ENCODE measurements around the gene FGF21. TPM values are rescaled to one million over a fixed set of nuclear protein-coding genes. Genes with fewer than 3 reads are reported as not detected.

Gene FGF21
- total RNA-seq, 2 experiments from 2014 or later = not detected

DNA sequence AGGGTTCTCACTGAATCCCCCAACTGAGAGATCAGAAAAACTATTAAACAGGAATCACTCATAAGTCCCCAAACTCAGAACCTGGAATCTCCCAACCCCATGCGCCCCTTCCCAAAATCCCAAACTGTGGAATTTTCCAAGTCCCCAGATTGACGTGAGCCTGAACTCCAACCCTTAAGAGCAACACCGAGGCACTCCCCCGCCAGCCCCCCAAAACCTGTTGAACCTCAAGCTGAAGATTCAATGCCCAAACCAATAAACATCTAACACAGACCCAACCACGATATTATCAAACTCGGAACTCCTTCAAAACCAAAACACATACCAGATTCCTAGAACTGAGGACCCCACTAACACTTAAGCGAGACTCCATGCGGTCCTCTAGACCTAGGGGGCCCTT is 9.2 kb upstream of the FGF21 start:
- H3K27me3 ChIP-seq (ENCODE audit: control insufficient read depth in 1 of 2, insufficient read depth in 2 of 2, low read length in 2 of 2) = peaks cover 12 to 15% of the 10 kb centered on the region in 2 experiments

DNA sequence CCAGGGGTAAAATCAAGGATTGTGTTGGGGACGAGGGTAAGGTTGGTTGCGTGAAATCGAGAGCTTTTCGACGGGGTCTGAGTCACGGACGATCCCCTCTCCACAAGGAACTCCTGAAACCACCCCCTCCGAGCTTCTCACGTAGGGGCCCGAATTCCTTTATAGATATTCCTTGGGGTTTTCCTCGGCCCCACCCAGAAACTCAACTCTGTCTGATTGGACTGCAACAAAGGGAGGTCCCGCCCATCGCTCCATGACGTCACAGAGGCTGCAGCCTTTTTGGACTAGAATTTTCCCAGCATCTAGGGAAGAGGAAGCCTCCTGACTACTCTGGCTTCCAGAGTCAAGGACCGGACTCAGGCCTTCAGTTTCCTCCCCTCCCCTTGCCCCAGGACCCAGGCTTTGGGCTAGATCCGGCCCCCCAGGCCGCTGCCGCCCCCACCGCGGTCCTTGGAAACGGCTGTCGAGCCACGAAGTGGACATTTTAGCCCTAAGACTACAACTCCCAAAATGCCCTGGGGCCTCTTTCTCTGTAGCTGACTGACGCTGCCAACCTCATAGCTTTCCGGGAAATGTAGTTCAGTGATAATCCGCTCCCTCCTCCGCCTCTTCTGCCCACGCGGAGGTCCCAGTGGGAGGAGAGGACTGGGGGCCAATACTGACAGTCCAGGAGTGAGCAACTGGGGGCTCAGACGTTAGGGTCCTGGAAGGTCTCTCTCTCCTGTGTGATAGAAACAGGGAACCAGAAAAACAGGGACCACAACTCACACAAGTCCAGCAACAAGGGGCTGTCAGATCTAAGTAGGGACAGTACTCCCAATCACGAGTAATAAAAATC is 8.4 kb upstream of the FGF21 start, which contains the start of gene IZUMO1:
IZUMO1 (minus strand) TSS at position 172 of the 838 bp plus-strand sequence. CDS start 1,050 bp downstream, outside the sequence.
- Mint-ChIP-seq H3K27ac (no peak within 1 kb of the TSS), H3K36me3 (ENCODE audit: low read depth) (no peaks in the 10 kb centered on the region), H3K4me1 (ENCODE audit: low read depth) (peaks cover 19% of the 10 kb centered on the region), H3K27me3 (peaks cover 21% of the 10 kb centered on the region), H3K9me3 (no peaks in the 10 kb centered on the region), H3K4me3 (peak within 1 kb of the TSS; percentile 15)
- peaks cover 14 to 15% of the 10 kb centered on the region in 2 experiments for H3K27me3 ChIP-seq (ENCODE audit: control insufficient read depth in 1 of 2, insufficient read depth in 2 of 2, low read length in 2 of 2)
- H3K27ac ChIP-seq (ENCODE audit: low read depth in 1 of 2, low read length in 2 of 2) = no peak within 1 kb of the TSS
- intact Hi-C loops (cut with DNase I, micrococcal nuclease) = loop anchor here in 1 of 2 experiments (5.0 kb wide), 1 partner anchor 245 kb away; the partner anchor contains the start of genes GYS1 and RUVBL2
- peaks cover 0 to 7% of the 10 kb centered on the region in 2 experiments for H3K9me3 ChIP-seq (ENCODE audit: control insufficient read depth in 1 of 2, insufficient read depth in 1 of 2, low read length in 2 of 2)
- POLR2A ChIA-PET = interaction anchor here (0.6 to 1.5 kb wide), 3 partner anchors 8 to 26 kb away, joined by 3 to 5 read pairs (median 3); no protein-coding TSS in a partner anchor
- H3K36me3 ChIP-seq (ENCODE audit: insufficient read depth, low read length) = no peaks in the 10 kb centered on the region
- TF ChIP-seq, protein P1, sequence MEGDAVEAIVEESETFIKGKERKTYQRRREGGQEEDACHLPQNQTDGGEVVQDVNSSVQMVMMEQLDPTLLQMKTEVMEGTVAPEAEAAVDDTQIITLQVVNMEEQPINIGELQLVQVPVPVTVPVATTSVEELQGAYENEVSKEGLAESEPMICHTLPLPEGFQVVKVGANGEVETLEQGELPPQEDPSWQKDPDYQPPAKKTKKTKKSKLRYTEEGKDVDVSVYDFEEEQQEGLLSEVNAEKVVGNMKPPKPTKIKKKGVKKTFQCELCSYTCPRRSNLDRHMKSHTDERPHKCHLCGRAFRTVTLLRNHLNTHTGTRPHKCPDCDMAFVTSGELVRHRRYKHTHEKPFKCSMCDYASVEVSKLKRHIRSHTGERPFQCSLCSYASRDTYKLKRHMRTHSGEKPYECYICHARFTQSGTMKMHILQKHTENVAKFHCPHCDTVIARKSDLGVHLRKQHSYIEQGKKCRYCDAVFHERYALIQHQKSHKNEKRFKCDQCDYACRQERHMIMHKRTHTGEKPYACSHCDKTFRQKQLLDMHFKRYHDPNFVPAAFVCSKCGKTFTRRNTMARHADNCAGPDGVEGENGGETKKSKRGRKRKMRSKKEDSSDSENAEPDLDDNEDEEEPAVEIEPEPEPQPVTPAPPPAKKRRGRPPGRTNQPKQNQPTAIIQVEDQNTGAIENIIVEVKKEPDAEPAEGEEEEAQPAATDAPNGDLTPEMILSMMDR (IDR thresholded peaks at IDR 0.05) = no peak
- ATAC-seq (ENCODE audit: poor library complexity) = peak; percentile 82
- CTCF ChIA-PET = interaction anchor here (1.3 kb wide), 1 partner anchor 8 kb away, joined by 6 read pairs; no protein-coding TSS in a partner anchor
- peaks cover 17% of the 10 kb centered on the region for H3K4me1 ChIP-seq (ENCODE audit: insufficient read depth, low read length)
- H3K4me3 ChIP-seq (ENCODE audit: low read length) = no peak within 1 kb of the TSS
- DNase-seq = peak in 10 of 14 experiments; percentile 15 to 79 (median 43)

More for the DNA sequence above, 9.2 kb upstream of the FGF21 start:
- H3K36me3 Mint-ChIP-seq (ENCODE audit: low read depth) = no peaks in the 10 kb centered on the region
- TF ChIP-seq, protein P1 (IDR thresholded peaks at IDR 0.05) = no peak
- no peaks in the 10 kb centered on the region for H3K9me3 Mint-ChIP-seq
- peaks cover 19% of the 10 kb centered on the region for H3K4me1 Mint-ChIP-seq (ENCODE audit: low read depth)
- Histone ChIP-seq H3K4me1 (ENCODE audit: insufficient read depth, low read length) (peaks cover 20% of the 10 kb centered on the region), H3K4me3 (ENCODE audit: low read length) (no peak overlapping the region), H3K27ac (ENCODE audit: low read depth in 1 of 2, low read length in 2 of 2) (no peak overlapping the region), H3K9me3 (ENCODE audit: control insufficient read depth in 1 of 2, insufficient read depth in 1 of 2, low read length in 2 of 2) (peaks cover 0 to 10% of the 10 kb centered on the region in 2 experiments), H3K36me3 (ENCODE audit: insufficient read depth, low read length) (no peaks in the 10 kb centered on the region)
- H3K4me3 Mint-ChIP-seq = no peak overlapping the region
- no peak for ATAC-seq (ENCODE audit: poor library complexity)
- DNase-seq = no peak
- CTCF ChIA-PET = no interaction called here
- H3K27ac Mint-ChIP-seq = no peak overlapping the region
- intact Hi-C loops (cut with DNase I, micrococcal nuclease) = loop anchor here in 1 of 2 experiments (5.0 kb wide), 1 partner anchor 246 kb away; the partner anchor contains the start of genes GYS1 and RUVBL2
- POLR2A ChIA-PET = no interaction called here
- peaks cover 18% of the 10 kb centered on the region for H3K27me3 Mint-ChIP-seq

DNA sequence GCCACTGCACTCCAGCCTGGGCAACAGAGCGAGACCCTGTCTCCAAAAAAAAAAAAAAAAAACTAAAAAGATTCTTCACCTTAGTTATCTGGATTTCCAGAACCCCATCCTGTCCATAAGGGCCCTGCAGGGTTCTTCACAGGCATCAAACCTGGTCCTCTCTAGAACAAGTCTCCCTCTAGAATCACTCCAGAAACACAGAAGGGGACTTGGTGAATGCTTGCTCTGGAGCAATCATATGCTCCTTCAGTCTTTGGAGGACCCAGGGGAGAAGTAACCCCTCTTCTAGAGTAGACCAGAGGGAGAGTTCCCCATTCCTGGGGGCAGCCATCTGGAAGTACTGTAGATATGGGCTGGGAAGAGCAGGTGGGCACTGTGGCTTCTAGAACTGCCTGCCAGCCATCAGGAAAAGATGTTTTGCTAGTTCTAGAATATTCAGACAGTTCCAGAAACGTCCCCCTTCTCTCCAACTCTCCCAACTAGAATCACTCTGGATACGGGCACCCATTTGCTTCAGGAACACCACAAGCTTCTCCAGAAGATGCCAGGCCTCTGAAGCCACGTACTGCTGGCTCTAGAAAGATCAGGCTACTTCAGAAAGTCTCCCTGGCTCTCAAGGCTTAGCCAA is 5.6 kb upstream of the FGF21 start:
- Mint-ChIP-seq H3K36me3 (ENCODE audit: low read depth) (no peaks in the 10 kb centered on the region), H3K27me3 (peaks cover 42% of the 10 kb centered on the region), H3K9me3 (no peaks in the 10 kb centered on the region), H3K4me1 (ENCODE audit: low read depth) (peaks cover 30% of the 10 kb centered on the region), H3K4me3 (no peak overlapping the region), H3K27ac (no peak overlapping the region)
- intact Hi-C loops (cut with DNase I, micrococcal nuclease) = loop anchor here in 1 of 2 experiments (5.0 kb wide), 1 partner anchor 243 kb away; the partner anchor contains the start of genes GYS1 and RUVBL2
- CTCF ChIA-PET = no interaction called here
- Histone ChIP-seq H3K36me3 (ENCODE audit: insufficient read depth, low read length) (no peaks in the 10 kb centered on the region), H3K4me1 (ENCODE audit: insufficient read depth, low read length) (peaks cover 37% of the 10 kb centered on the region), H3K27ac (ENCODE audit: low read depth in 1 of 2, low read length in 2 of 2) (no peak overlapping the region), H3K27me3 (ENCODE audit: control insufficient read depth in 1 of 2, insufficient read depth in 2 of 2, low read length in 2 of 2) (peaks cover 27 to 29% of the 10 kb centered on the region in 2 experiments), H3K9me3 (ENCODE audit: control insufficient read depth in 1 of 2, insufficient read depth in 1 of 2, low read length in 2 of 2) (peaks cover 0 to 12% of the 10 kb centered on the region in 2 experiments), H3K4me3 (ENCODE audit: low read length) (no peak overlapping the region)
- TF ChIP-seq, protein P1 (IDR thresholded peaks at IDR 0.05) = no peak
- POLR2A ChIA-PET = no interaction called here
- DNase-seq = no peak
- ATAC-seq (ENCODE audit: poor library complexity) = no peak

Data from CD4-positive, alpha-beta T cell (primary cell).